Measurements from ENCODE around the gene CHMP1A.

The CHMP1A gene

DNA sequence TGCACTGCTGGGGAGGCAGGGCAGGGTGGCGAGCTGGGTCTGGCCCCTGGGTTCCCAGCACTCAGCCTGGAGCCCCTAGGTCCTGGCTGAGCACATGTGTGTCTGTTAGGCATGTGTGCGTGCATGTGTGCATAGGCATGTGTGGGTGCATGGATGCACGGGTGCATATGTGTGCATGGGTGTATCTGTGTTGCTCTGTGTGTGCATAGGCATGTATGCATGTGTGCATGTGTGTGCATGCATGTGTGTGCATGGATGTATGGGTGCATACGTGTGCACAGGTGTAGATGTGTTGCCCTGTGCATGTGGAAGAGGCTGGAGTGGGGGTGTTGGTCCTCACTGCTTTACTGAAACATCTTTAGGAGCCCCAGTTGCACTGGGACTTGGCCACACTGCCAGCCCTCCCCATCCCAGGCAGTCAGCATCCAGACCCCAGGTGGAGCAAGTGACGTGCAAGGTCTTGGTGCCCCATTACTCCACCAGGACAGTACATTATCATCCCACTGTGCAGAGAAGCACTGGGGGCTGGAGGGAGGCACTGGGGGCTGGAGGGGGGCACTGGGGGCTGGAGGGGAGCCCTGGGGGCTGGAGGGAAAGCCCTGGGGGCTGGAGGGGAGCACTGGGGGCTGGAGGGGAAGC is 54.4 kb downstream of the CHMP1A start:
- no peak for TF ChIP-seq CTCF (IDR thresholded peaks at IDR 0.05; ENCODE audit: low read depth, low read length, missing control alignments)
- H3K4me3 ChIP-seq (replicated peaks; ENCODE audit: low read depth, low read length), result no peak overlapping the region
- no peak for DNase-seq (ENCODE audit: extremely low read depth, low read depth)

GRCh38 chr16:89602273-89602951 is 55.1 kb downstream of the CHMP1A start:
- no peak for DNase-seq (ENCODE audit: extremely low read depth, low read depth)
- no peak for TF ChIP-seq CTCF (IDR thresholded peaks at IDR 0.05; ENCODE audit: low read depth, low read length, missing control alignments)
- H3K4me3 ChIP-seq (replicated peaks; ENCODE audit: low read depth, low read length), result no peak overlapping the region

DNA sequence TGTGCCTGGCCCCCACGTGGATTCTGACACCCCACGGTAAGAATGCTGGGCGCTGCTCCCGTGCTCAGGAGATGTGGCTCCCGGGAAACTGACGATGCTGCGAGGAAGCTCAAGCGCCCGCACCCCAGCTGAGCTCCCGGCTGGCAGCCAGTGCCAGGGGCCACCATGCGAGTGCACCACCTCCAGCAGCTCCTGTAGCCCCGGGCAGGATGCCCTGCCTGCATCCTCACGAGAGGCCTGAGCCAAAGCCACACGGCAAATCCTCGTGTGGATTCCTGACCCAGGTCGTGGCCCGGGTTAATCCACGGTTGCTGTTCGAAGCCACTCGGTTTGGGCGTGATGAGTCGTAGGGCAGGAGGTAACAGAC is 55.6 kb downstream of the CHMP1A start:
- no peak for DNase-seq (ENCODE audit: extremely low read depth, low read depth)
- TF ChIP-seq CTCF (IDR thresholded peaks at IDR 0.05; ENCODE audit: low read depth, low read length, missing control alignments), result no peak
- H3K4me3 ChIP-seq (replicated peaks; ENCODE audit: low read depth, low read length), result no peak overlapping the region

DNA sequence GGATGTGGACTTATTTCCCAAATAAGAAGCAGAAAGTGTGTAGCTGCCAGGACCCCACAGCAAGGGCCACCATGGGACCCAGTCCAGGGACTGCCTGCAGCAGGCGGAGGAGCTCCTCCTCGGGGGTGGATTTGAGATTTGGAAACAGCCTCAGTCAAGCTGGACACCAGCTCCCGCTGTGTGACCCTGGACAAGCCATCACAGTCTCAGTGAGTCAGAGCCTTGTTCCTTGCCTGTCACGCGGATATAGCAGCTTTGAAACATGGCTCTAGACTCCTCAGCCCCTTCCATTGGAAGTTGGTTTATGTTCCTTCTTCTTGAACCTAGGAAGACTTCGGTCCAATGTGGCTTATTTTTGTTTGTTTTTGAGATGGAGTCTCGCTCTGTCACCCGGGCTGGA is 56.6 kb downstream of the CHMP1A start:
- H3K4me3 ChIP-seq (replicated peaks; ENCODE audit: low read depth, low read length), result no peak overlapping the region
- TF ChIP-seq CTCF (IDR thresholded peaks at IDR 0.05; ENCODE audit: low read depth, low read length, missing control alignments), result no peak
- no peak for DNase-seq (ENCODE audit: extremely low read depth, low read depth)

DNA sequence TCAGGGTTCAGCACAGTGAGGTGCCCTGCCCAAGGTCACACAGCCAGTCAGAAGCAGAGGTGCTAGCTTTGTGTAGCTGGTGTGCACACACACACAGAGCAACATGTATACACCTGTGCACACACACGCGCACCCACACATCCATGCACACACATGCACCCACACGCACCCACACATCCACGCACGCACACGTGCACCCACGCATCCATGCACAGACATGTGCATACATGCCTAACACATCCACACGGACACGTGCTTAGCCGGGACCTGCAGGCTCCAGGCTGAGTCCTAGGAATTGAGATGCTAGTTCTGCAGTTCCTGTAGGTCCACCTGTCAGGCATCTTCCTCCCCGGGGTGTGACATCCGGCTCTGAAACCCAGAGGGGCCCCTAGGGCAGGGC is 57.1 kb downstream of the CHMP1A start:
- no peak for TF ChIP-seq CTCF (IDR thresholded peaks at IDR 0.05; ENCODE audit: low read depth, low read length, missing control alignments)
- no peak overlapping the region for H3K4me3 ChIP-seq (replicated peaks; ENCODE audit: low read depth, low read length)
- DNase-seq (ENCODE audit: extremely low read depth, low read depth), result no peak

DNA sequence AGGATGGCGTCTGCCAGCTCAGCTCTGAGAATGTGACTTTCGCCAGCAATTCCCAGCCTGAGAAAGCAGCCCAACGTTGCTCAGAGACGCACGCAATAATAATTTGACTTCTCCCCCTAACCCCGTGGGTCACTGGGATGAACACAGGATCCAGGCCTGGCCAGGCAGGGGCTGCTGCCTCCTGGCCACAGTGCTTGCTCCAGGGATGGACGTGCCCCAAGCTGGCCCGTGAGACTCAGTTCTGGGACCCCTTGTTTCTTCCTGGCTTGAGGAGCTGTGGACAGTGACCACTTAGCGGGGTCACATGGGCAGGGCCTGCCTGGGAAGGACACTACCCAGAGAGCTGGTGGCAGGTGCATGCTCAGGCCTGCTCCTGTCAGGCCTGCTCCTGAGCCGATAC is 57.6 kb downstream of the CHMP1A start:
- H3K4me3 ChIP-seq (replicated peaks; ENCODE audit: low read depth, low read length), result no peak overlapping the region
- no peak for TF ChIP-seq CTCF (IDR thresholded peaks at IDR 0.05; ENCODE audit: low read depth, low read length, missing control alignments)
- DNase-seq (ENCODE audit: extremely low read depth, low read depth), result no peak

Data from HFF-Myc (cell line).